ENCODE results near the gene PLD3. TPM values are rescaled to one million over a fixed set of nuclear protein-coding genes. Genes with fewer than 3 reads are reported as not detected.

The PLD3 gene
- total RNA-seq, 1 donor, result 136 TPM

DNA sequence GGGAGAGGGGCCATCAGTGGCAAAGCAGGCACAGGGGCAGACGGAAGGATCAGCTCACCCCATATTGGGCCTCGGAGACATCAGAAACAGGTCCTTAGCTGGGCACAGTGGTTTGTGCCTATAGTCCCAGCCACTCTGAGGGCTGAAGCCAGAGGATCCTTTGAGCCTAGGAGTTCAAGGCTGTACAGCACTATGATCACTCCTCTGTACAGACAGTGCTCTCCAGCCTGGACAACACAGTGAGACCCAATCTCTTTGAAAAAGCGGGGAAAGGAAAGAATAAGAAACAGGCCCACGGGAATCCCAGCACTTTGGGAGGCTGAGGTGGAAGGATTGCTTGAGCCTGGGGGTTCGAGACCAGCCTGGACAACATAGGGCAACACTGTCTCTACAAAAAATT lies 71.3 kb downstream of the PLD3 start:
- Histone ChIP-seq H3K4me2 (ENCODE audit: insufficient read depth, low read length) (no peak overlapping the region), H4K20me1 (ENCODE audit: insufficient read depth, low read length) (no peaks in the 10 kb centered on the region), H3K9me3 (ENCODE audit: low read depth, low read length) (no peaks in the 10 kb centered on the region), H3K79me2 (ENCODE audit: insufficient read depth, low read length) (peaks cover 28% of the 10 kb centered on the region), H3K27me3 (ENCODE audit: insufficient read depth, low read length) (no peaks in the 10 kb centered on the region), H3K27ac (ENCODE audit: low read depth, low read length) (no peak overlapping the region), H3K36me3 (ENCODE audit: insufficient read depth, low read length) (peaks cover 15% of the 10 kb centered on the region), H3K4me3 (ENCODE audit: insufficient read depth, low read length) (no peak overlapping the region), H3K4me1 (ENCODE audit: insufficient read depth, low read length) (peaks cover 23% of the 10 kb centered on the region), H2AFZ (ENCODE audit: low read length) (no peak overlapping the region)
- no peak for TF ChIP-seq CTCF (IDR thresholded peaks at IDR 0.05; ENCODE audit: extremely low read depth, low read depth, low read length)
- no peak for DNase-seq (ENCODE audit: insufficient read length, low spot score, missing footprints)

DNA sequence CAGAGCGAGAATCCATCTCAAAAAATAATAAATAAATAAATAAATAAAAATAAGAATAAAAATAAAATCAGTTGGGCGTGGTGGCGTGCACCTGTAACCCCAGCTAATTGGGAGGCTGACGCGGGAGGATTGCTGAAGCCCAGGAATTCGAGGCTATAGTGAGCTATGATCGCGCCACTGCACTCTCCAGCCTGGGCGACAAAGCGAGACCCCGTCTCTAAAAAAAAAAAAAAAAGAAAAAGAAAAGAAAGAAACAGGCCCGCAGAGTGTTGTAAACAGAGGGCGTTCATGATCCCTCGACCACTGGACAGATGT lies 71.9 kb downstream of the PLD3 start:
- peaks cover 23% of the 10 kb centered on the region for H3K4me1 ChIP-seq (ENCODE audit: insufficient read depth, low read length)
- no peaks in the 10 kb centered on the region for H4K20me1 ChIP-seq (ENCODE audit: insufficient read depth, low read length)
- TF ChIP-seq CTCF (IDR thresholded peaks at IDR 0.05; ENCODE audit: extremely low read depth, low read depth, low read length), result no peak
- peak overlapping the region; percentile 94 for H3K27ac ChIP-seq (ENCODE audit: low read depth, low read length)
- peaks cover 15% of the 10 kb centered on the region for H3K36me3 ChIP-seq (ENCODE audit: insufficient read depth, low read length)
- H3K4me2 ChIP-seq (ENCODE audit: insufficient read depth, low read length), result peak overlapping the region; percentile 78
- no peaks in the 10 kb centered on the region for H3K27me3 ChIP-seq (ENCODE audit: insufficient read depth, low read length)
- DNase-seq (ENCODE audit: insufficient read length, low spot score, missing footprints), result no peak
- no peaks in the 10 kb centered on the region for H3K9me3 ChIP-seq (ENCODE audit: low read depth, low read length)
- peak overlapping the region; percentile 86 for H2AFZ ChIP-seq (ENCODE audit: low read length)
- peak overlapping the region; percentile 82 for H3K4me3 ChIP-seq (ENCODE audit: insufficient read depth, low read length)
- H3K79me2 ChIP-seq (ENCODE audit: insufficient read depth, low read length), result peaks cover 32% of the 10 kb centered on the region

DNA sequence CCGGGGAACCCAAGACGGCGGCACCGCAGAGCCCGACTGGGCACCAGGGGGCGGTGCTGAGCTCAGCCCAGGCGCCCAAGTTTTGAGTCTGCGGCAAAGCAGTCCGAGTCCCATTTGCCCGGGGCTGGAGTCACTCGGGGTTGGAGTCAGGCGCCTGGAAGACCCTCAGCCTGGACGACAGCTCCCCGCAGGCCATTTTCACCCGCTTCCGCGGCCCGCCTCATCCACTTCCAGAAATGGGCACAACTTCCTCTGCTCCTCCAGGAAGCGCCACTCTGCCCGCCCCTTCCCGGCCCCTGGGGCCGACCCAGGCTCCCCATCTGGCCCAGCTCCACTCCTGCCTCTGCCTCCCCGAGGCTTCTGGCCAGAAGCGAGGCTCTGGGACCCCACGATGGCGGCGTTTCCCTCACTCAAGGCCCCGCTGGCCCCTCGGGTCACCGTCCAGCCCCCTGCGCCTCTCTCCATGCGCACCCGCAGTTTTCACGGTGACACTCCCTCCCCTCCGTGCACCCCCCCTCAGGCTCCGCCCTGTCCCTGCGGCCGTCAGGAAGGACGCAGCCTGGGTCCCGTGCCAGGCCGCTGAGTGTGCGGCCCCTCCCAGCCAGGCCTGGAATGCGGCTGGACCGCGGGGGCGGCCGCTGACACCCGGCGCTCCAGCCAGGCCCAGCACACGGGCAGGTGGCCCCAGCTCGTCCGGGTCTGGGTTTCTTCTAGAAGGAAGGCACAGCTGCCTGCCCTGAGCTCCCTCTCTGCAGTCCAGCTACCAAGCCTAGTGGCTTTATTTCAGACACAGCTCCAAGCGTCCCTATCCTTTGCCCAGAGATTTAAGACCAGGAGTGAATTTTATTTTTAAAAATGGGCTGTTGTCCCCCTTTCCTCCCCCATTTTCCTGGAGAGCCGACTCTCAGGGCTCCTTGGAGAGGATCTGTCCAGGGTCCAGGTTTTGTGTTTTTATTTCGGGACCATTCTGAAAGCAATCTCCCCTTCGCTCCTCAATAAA lies 72.6 kb downstream of the PLD3 start:
- H4K20me1 ChIP-seq (ENCODE audit: insufficient read depth, low read length), result no peaks in the 10 kb centered on the region
- peaks cover 32% of the 10 kb centered on the region for H3K79me2 ChIP-seq (ENCODE audit: insufficient read depth, low read length)
- H3K27ac ChIP-seq (ENCODE audit: low read depth, low read length), result peak overlapping the region; percentile 94
- peak; percentile 99 for DNase-seq (ENCODE audit: insufficient read length, low spot score, missing footprints)
- no peaks in the 10 kb centered on the region for H3K27me3 ChIP-seq (ENCODE audit: insufficient read depth, low read length)
- no peaks in the 10 kb centered on the region for H3K9me3 ChIP-seq (ENCODE audit: low read depth, low read length)
- peak overlapping the region; percentile 78 for H3K4me2 ChIP-seq (ENCODE audit: insufficient read depth, low read length)
- peaks cover 23% of the 10 kb centered on the region for H3K4me1 ChIP-seq (ENCODE audit: insufficient read depth, low read length)
- H3K4me3 ChIP-seq (ENCODE audit: insufficient read depth, low read length), result peak overlapping the region; percentile 82
- peak overlapping the region; percentile 86 for H2AFZ ChIP-seq (ENCODE audit: low read length)
- TF ChIP-seq CTCF (IDR thresholded peaks at IDR 0.05; ENCODE audit: extremely low read depth, low read depth, low read length), result peak; percentile 92
- H3K36me3 ChIP-seq (ENCODE audit: insufficient read depth, low read length), result peaks cover 15% of the 10 kb centered on the region

DNA sequence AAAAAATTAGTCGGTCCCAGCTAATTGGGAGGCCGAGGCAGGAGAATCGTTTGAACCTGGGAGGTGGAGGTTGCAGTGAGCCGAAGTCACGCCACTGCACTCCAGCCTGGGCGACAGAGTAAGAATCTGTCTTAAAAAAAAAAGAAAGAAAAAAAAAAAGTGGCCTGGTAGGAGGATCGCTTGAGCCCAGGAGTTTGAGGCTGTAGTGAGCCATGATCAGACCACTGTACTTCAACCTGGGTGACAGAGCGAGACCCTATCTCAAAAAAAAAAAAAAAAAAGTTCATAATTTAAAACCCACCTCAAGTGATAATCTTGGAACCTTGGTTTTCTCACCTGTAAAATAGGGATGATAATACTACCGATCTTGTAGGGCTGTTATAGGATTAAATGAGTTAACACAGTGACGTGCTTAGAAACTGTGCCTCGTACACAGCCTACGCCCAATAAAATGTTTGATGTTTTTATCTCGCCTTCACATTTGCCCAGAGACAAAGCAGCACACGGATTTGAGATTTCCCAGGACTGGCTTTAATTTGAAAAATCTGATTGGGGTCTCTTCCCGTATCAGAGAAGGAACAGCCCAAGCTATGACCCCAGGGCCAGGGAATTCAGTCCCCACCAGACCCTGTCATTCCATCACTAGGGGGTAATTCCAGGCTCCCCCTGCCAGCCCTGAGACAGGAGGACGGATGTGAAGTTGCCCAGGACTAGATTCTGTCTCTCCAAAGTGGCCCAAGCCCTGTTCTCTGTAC lies 73.7 kb downstream of the PLD3 start:
- H3K4me1 ChIP-seq (ENCODE audit: insufficient read depth, low read length), result peaks cover 20% of the 10 kb centered on the region
- peaks cover 32% of the 10 kb centered on the region for H3K79me2 ChIP-seq (ENCODE audit: insufficient read depth, low read length)
- H2AFZ ChIP-seq (ENCODE audit: low read length), result no peak overlapping the region
- H3K4me3 ChIP-seq (ENCODE audit: insufficient read depth, low read length), result no peak overlapping the region
- H4K20me1 ChIP-seq (ENCODE audit: insufficient read depth, low read length), result no peaks in the 10 kb centered on the region
- H3K27ac ChIP-seq (ENCODE audit: low read depth, low read length), result peak overlapping the region; percentile 94
- H3K9me3 ChIP-seq (ENCODE audit: low read depth, low read length), result no peaks in the 10 kb centered on the region
- H3K27me3 ChIP-seq (ENCODE audit: insufficient read depth, low read length), result no peaks in the 10 kb centered on the region
- no peak for TF ChIP-seq CTCF (IDR thresholded peaks at IDR 0.05; ENCODE audit: extremely low read depth, low read depth, low read length)
- no peak for DNase-seq (ENCODE audit: insufficient read length, low spot score, missing footprints)
- peaks cover 15% of the 10 kb centered on the region for H3K36me3 ChIP-seq (ENCODE audit: insufficient read depth, low read length)
- H3K4me2 ChIP-seq (ENCODE audit: insufficient read depth, low read length), result peak overlapping the region; percentile 78
